NT2/D1 (cell line): ENCODE data around the gene KRTAP10-12.

Experiments used
- DNase-seq: peaks from one replicate; pipeline ENCODE4 v3.0.0-alpha.2; 2011; ENCODE audit warnings: low read depth, low spot score
- H3K27me3 ChIP-seq: 2 replicates; pipeline ENCODE4 v1.6.0; 2011; ENCODE audit warnings: mild to moderate bottlenecking; ENCODE audit not compliant: insufficient read length, insufficient read depth
- H3K36me3 ChIP-seq: 2 replicates; pipeline ENCODE4 v1.6.1; 2011; ENCODE audit warnings: mild to moderate bottlenecking, low read length, mixed read lengths; ENCODE audit not compliant: insufficient read depth, insufficient read length
- H3K4me1 ChIP-seq: 2 replicates; pipeline ENCODE4 v1.5.1; 2011; ENCODE audit not compliant: insufficient read depth, insufficient read length
- H3K4me3 ChIP-seq: 2 replicates; pipeline ENCODE4 v1.5.1; 2011; ENCODE audit warnings: low read depth; ENCODE audit not compliant: insufficient read length
- H3K9ac ChIP-seq: 2 replicates; pipeline ENCODE4 v1.6.0; 2011; ENCODE audit warnings: low read depth; ENCODE audit not compliant: insufficient read length
- H3K9me3 ChIP-seq: 2 replicates; pipeline ENCODE4 v1.5.1; 2011; ENCODE audit warnings: mild to moderate bottlenecking, low read length; ENCODE audit not compliant: insufficient read depth
- SUZ12 ChIP-seq: IDR thresholded peaks from 2 replicates; pipeline ENCODE4 v1.6.1; 2011; ENCODE audit not compliant: insufficient read length, insufficient read depth; ENCODE audit errors: extremely low read depth
- YY1 ChIP-seq: IDR thresholded peaks from 2 replicates; pipeline ENCODE4 v1.6.1; 2011; ENCODE audit not compliant: insufficient read length, insufficient read depth
- ZNF274 ChIP-seq: IDR thresholded peaks from 2 replicates; pipeline ENCODE4 v1.6.1; 2011; ENCODE audit warnings: mild to moderate bottlenecking, low read depth, low read length

Gene KRTAP10-12

GRCh38 chr21:44738621-44739020, 41.6 kb downstream of the KRTAP10-12 start:
- Histone ChIP-seq H3K36me3 (no peaks in the 10 kb centered on the region), H3K9ac (no peak overlapping the region), H3K4me3 (no peak overlapping the region), H3K27me3 (no peaks in the 10 kb centered on the region), H3K9me3 (peaks cover 83% of the 10 kb centered on the region), H3K4me1 (no peaks in the 10 kb centered on the region)
- DNase-seq: no peak
- TF ChIP-seq YY1: no peak
- TF ChIP-seq ZNF274: no peak
- TF ChIP-seq SUZ12: no peak

- H3K9me3 ChIP-seq: peaks cover 83% of the 10 kb centered on the region
- no peak for DNase-seq
- H3K27me3 ChIP-seq: no peaks in the 10 kb centered on the region
- no peaks in the 10 kb centered on the region for H3K4me1 ChIP-seq
- no peak overlapping the region for H3K4me3 ChIP-seq
- TF ChIP-seq ZNF274 (no peak), SUZ12 (no peak), YY1 (no peak)
- no peaks in the 10 kb centered on the region for H3K36me3 ChIP-seq
- no peak overlapping the region for H3K9ac ChIP-seq
These were observed 42.3 kb downstream of the KRTAP10-12 start for GRCh38 chr21:44739316-44739715.

GRCh38 chr21:44740742-44741141, 43.8 kb downstream of the KRTAP10-12 start:
- no peak for TF ChIP-seq YY1
- Histone ChIP-seq H3K9ac (no peak overlapping the region), H3K27me3 (no peaks in the 10 kb centered on the region), H3K9me3 (peaks cover 80% of the 10 kb centered on the region), H3K4me1 (no peaks in the 10 kb centered on the region), H3K4me3 (no peak overlapping the region), H3K36me3 (no peaks in the 10 kb centered on the region)
- DNase-seq: no peak

GRCh38 chr21:44741921-44742320, 44.9 kb downstream of the KRTAP10-12 start:
- no peak overlapping the region for H3K9ac ChIP-seq
- peaks cover 75% of the 10 kb centered on the region for H3K9me3 ChIP-seq
- DNase-seq: no peak
- no peaks in the 10 kb centered on the region for H3K4me1 ChIP-seq
- no peak overlapping the region for H3K4me3 ChIP-seq
- H3K36me3 ChIP-seq: no peaks in the 10 kb centered on the region
- no peaks in the 10 kb centered on the region for H3K27me3 ChIP-seq
- no peak for TF ChIP-seq YY1
- TF ChIP-seq ZNF274: no peak
- TF ChIP-seq SUZ12: no peak

GRCh38 chr21:44742418-44743153, 45.6 kb downstream of the KRTAP10-12 start:
- H3K36me3 ChIP-seq: no peaks in the 10 kb centered on the region
- peaks cover 2% of the 10 kb centered on the region for H3K27me3 ChIP-seq
- peaks cover 75% of the 10 kb centered on the region for H3K9me3 ChIP-seq
- DNase-seq: no peak
- TF ChIP-seq SUZ12: no peak
- TF ChIP-seq ZNF274: no peak
- no peak for TF ChIP-seq YY1
- no peak overlapping the region for H3K9ac ChIP-seq
- no peaks in the 10 kb centered on the region for H3K4me1 ChIP-seq
- no peak overlapping the region for H3K4me3 ChIP-seq
